DND-41 (cell line): ENCODE measurements around the gene LCE2D.

ENCODE experiments used
- CTCF ChIP-seq: IDR thresholded peaks from 2 replicates; pipeline ENCODE4 v1.5.1; 2012; ENCODE audit warnings: borderline replicate concordance, low read length, moderate library complexity, mild to moderate bottlenecking; ENCODE audit not compliant: poor library complexity, severe bottlenecking; ENCODE audit errors: extremely low read depth
- EZH2 ChIP-seq: IDR thresholded peaks from 3 replicates; pipeline ENCODE4 v1.6.1; 2012; ENCODE audit warnings: borderline replicate concordance, low read depth, mild to moderate bottlenecking, moderate library complexity, low read length, inconsistent platforms; ENCODE audit not compliant: severe bottlenecking

- TF ChIP-seq EZH2 (no peak), CTCF (no peak)
Measured at GRCh38 chr1:152622803-152623202, 40.4 kb upstream of the LCE2D start, which contains the start of gene LCE3A.
